MCF 10A (cell line): ENCODE measurements around the gene SYNGR4. TPM values are rescaled to one million over a fixed set of nuclear protein-coding genes. Genes with fewer than 3 reads are reported as not detected.

Experiments used
- BruUV-seq: library from RNA; stranded (reverse); fragments of 400-500 nt; replicated peaks from 2 replicates; lab custom pipeline; 2021; lab: Mats Ljungman, UMichigan
- CTCF ChIA-PET: fragments of 300-600 bp; sonication (Branson Sonifier 250); formaldehyde crosslinking; extraction: SDS; loops from one replicate; lab custom pipeline; 2021; ENCODE audit warnings: antibody characterized with exemption, inconsistent platforms; lab: Yijun Ruan, JAX
- POLR2A ChIA-PET: fragments of 300-600, 350-650 bp; sonication (Branson Sonifier 250); formaldehyde crosslinking; extraction: SDS; loops from one replicate; lab custom pipeline; 2020; ENCODE audit warnings: antibody characterized with exemption, inconsistent platforms; lab: Yijun Ruan, JAX
- DNase-seq: peaks from one replicate; pipeline ENCODE4 v3.0.0-alpha.2; 2018; ENCODE audit not compliant: unreplicated experiment
- H3K27ac Mint-ChIP-seq: one replicate; pipeline ENCODE4 v1.8.0; 2022; ENCODE audit warnings: mild to moderate bottlenecking, low read depth, mixed read lengths; ENCODE audit not compliant: unreplicated experiment
- H3K27me3 Mint-ChIP-seq: one replicate; pipeline ENCODE4 v1.8.0; 2022; ENCODE audit warnings: mixed read lengths; ENCODE audit not compliant: insufficient read depth, unreplicated experiment
- H3K36me3 Mint-ChIP-seq: one replicate; pipeline ENCODE4 v1.8.0; 2022; ENCODE audit warnings: mild to moderate bottlenecking, moderate library complexity, mixed read lengths; ENCODE audit not compliant: insufficient read depth, unreplicated experiment
- H3K4me1 Mint-ChIP-seq: one replicate; pipeline ENCODE4 v1.8.0; 2022; ENCODE audit warnings: mixed read lengths; ENCODE audit not compliant: insufficient read depth, unreplicated experiment
- H3K4me3 Mint-ChIP-seq: one replicate; pipeline ENCODE4 v1.8.0; 2022; ENCODE audit warnings: mild to moderate bottlenecking, moderate library complexity, mixed read lengths; ENCODE audit not compliant: unreplicated experiment
- H3K9me3 Mint-ChIP-seq: one replicate; pipeline ENCODE4 v1.8.0; 2022; ENCODE audit warnings: mixed read lengths; ENCODE audit not compliant: unreplicated experiment
- CTCF ChIP-seq: fragments of 200-600 bp; IDR thresholded peaks from one replicate; pipeline ENCODE4 v1.8.0; 2022; ENCODE audit warnings: antibody characterized with exemption, mild to moderate bottlenecking; ENCODE audit not compliant: unreplicated experiment
- intact Hi-C: fragments of 100-400 bp; cut with micrococcal nuclease; formaldehyde crosslinking; loops from 2 replicates; pipeline ENCODE4 v1.14.1; 2022
- total RNA-seq: library from RNA; stranded (reverse); gene quantifications from 2 replicates; pipeline ENCODE4 v1.2.3, GENCODE V29; 2022

Gene SYNGR4
- total RNA-seq, 1 experiment from 2014 or later, result not detected

GRCh38 chr19:48364598-48365348, 606 bp downstream of the SYNGR4 start:
- intact Hi-C loops, result no loop called here
- peak overlapping the region; percentile 79 for H3K4me3 Mint-ChIP-seq
- CTCF ChIA-PET, result interaction anchor here (0.5 to 1.1 kb wide), 3 partner anchors 31 to 1751 kb away, joined by 3 to 4 read pairs (median 3); no protein-coding TSS in a partner anchor
- H3K27me3 Mint-ChIP-seq, result no peaks in the 10 kb centered on the region
- TF ChIP-seq CTCF, result no peak
- no peaks in the 10 kb centered on the region for H3K4me1 Mint-ChIP-seq
- no peak for DNase-seq
- H3K36me3 Mint-ChIP-seq, result peaks cover 6% of the 10 kb centered on the region
- BruUV-seq, result TSS peak; percentile 71
- no peaks in the 10 kb centered on the region for H3K9me3 Mint-ChIP-seq
- no peak overlapping the region for H3K27ac Mint-ChIP-seq
- POLR2A ChIA-PET, result interaction anchor here (0.8 to 2.9 kb wide), 10 partner anchors 10 to 252 kb away, joined by 3 to 43 read pairs (median 8); partner anchors contain the start of genes GRWD1 and KDELR1

DNA sequence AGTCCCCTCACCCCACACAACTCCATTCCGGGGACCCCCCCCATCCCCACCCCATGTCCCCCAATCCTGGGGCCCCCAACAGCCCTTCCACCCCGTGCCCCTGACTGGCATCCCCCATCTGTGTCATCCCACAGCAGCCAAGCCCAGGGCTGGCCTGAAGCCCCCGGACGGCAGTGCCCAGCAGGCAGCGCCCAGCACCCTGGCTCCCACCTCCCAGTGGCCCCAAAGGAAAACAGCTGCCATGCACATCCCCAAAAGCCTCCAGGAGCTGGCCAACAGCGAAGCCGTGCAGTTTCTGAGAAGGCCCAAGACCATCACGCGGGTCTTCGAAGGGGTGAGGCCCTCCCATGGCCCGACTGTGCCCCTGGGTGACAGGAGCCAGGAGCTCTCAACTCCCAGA, 1.4 kb downstream of the SYNGR4 start:
- no peak overlapping the region for H3K4me3 Mint-ChIP-seq
- BruUV-seq, result no TSS peak
- intact Hi-C loops, result no loop called here

DNA sequence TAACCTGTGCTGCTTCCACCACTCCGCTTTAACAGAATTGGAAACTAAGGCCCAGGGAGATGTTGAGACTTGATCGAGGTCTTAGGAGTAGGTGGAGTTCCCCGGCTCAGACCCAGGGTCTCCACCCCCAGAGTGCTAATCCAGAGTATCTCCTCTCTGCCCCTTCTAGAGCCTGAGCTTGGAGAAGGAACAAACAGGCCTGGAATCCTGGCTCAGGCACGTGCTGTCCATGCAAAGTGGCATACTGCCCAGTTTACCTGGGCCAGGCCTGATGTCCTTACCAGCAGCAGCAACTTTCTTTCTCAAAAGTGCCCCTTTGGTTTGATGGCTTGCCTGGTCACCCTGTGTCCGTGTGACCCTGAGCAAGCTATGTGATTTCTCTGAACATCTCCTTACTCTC, 3.7 kb downstream of the SYNGR4 start:
- no peaks in the 10 kb centered on the region for H3K36me3 Mint-ChIP-seq
- H3K4me3 Mint-ChIP-seq, result no peak overlapping the region

More for the DNA sequence above, 1.4 kb downstream of the SYNGR4 start:
- Mint-ChIP-seq H3K27ac (no peak overlapping the region), H3K4me1 (no peaks in the 10 kb centered on the region), H3K27me3 (no peaks in the 10 kb centered on the region), H3K36me3 (peaks cover 6% of the 10 kb centered on the region), H3K9me3 (no peaks in the 10 kb centered on the region)
- TF ChIP-seq CTCF, result no peak
- CTCF ChIA-PET, result no interaction called here
- DNase-seq, result no peak
- POLR2A ChIA-PET, result no interaction called here

More for the DNA sequence above, 3.7 kb downstream of the SYNGR4 start:
- DNase-seq, result no peak
- Mint-ChIP-seq H3K27ac (no peak overlapping the region), H3K27me3 (no peaks in the 10 kb centered on the region), H3K4me1 (peaks cover 3% of the 10 kb centered on the region), H3K9me3 (no peaks in the 10 kb centered on the region)
- ChIA-PET POLR2A (interaction anchor here (0.5 kb wide), 1 partner anchor 12 kb away, joined by 3 read pairs; no protein-coding TSS in a partner anchor), CTCF (interaction anchor here (0.5 to 0.7 kb wide), 2 partner anchors 24 to 318 kb away, joined by 3 to 5 read pairs; no protein-coding TSS in a partner anchor)
- TF ChIP-seq CTCF, result no peak
- BruUV-seq, result no TSS peak
- intact Hi-C loops, result no loop called here
